Ishikawa (cell line): ENCODE measurements around the gene B4GALT2.

ENCODE experiments used
- RAD21 ChIP-seq: IDR thresholded peaks from 2 replicates; pipeline ENCODE4 v1.6.1; 2012; ENCODE audit warnings: low read depth
- REST ChIP-seq: IDR thresholded peaks from 2 replicates; pipeline ENCODE4 v1.6.1; 2012; ENCODE audit warnings: low read depth, mild to moderate bottlenecking

DNA sequence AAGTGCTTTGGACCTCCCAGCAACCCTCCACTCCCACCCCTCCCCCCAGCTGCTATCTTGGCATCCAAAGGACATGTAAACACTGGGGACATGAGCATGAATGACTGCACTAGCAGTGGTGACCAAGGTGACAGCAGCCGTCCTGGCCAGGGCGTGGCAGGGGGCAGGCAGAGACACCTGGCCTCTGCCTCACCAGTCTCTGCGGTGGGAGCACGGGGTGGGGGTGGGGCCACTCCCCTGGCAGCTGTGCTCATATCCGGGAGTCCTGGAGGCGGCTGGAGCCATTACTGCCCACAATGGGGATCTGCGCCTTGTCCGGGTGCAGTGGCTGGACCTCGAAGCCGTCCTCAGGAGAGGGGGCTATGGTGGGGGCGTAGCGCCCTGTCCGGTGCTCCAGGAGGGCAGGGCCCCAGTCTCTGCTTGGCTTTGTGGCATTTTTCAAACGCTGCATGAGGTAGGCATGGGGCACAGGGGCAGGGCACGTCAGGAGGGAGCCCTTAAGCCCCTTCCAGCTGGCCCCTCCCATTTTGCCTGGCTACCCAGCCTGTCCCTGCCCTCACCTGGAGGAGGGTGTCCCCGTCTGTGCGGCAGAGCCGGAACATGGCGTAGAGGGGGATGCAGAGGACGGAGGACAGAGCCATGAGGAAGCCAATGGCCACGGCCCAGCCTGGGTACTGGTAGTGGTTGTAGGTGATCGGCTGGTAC is 18.4 kb downstream of the B4GALT2 start:
- no peak for TF ChIP-seq RAD21
- no peak for TF ChIP-seq REST
